ENCODE results near the gene PLXDC2. TPM values are rescaled to one million over a fixed set of nuclear protein-coding genes. Genes with fewer than 3 reads are reported as not detected.
"Not testable (repeated sequence)": the region's sequence is repeated elsewhere in the genome, so short reads cannot be mapped to it uniquely, and the experiment has no call there.

PLXDC2 gene
- polyA plus RNA-seq, 10 donors = 33.0 to 46.3 (median 38.7) TPM

GRCh38 chr10:20029523-20029922, 213.3 kb downstream of the PLXDC2 start:
- DNase-seq = no peak

GRCh38 chr10:20033476-20033875, 217.2 kb downstream of the PLXDC2 start:
- DNase-seq = no peak

- no peak for DNase-seq
Measured at GRCh38 chr10:20034732-20035131, 218.5 kb downstream of the PLXDC2 start.

- no peak for DNase-seq
Measured at GRCh38 chr10:20040012-20040411, 223.8 kb downstream of the PLXDC2 start.

- no peak for DNase-seq
Measured at GRCh38 chr10:20041931-20042330, 225.7 kb downstream of the PLXDC2 start.

- not testable (repeated sequence) for DNase-seq
Measured at GRCh38 chr10:20045100-20045499, 228.9 kb downstream of the PLXDC2 start.

GRCh38 chr10:20048161-20048560, 231.9 kb downstream of the PLXDC2 start:
- DNase-seq = no peak

GRCh38 chr10:20058135-20058534, 241.9 kb downstream of the PLXDC2 start:
- DNase-seq = no peak

- peak; percentile 16 to 61 (median 23) for DNase-seq
Measured at GRCh38 chr10:20059084-20059835, 243.0 kb downstream of the PLXDC2 start.

GRCh38 chr10:20065814-20066213, 249.6 kb downstream of the PLXDC2 start:
- no peak for DNase-seq

GRCh38 chr10:20073167-20073566, 256.9 kb downstream of the PLXDC2 start:
- DNase-seq = no peak

GRCh38 chr10:20075713-20076112, 259.5 kb downstream of the PLXDC2 start:
- DNase-seq = no peak

GRCh38 chr10:20084451-20084850, 268.2 kb downstream of the PLXDC2 start:
- DNase-seq = no peak

- DNase-seq = peak in 2 of 3 donors; percentile 26 to 73
Measured at GRCh38 chr10:20085115-20085514, 268.9 kb downstream of the PLXDC2 start.

- peak in 1 of 3 donors; percentile 60 for DNase-seq
Measured at GRCh38 chr10:20087353-20087752, 271.1 kb downstream of the PLXDC2 start.

GRCh38 chr10:20088061-20088701, 271.9 kb downstream of the PLXDC2 start:
- DNase-seq = peak; percentile 56 to 91 (median 78)

GRCh38 chr10:20089879-20090278, 273.6 kb downstream of the PLXDC2 start:
- DNase-seq = no peak

GRCh38 chr10:20090831-20091230, 274.6 kb downstream of the PLXDC2 start:
- no peak for DNase-seq

- no peak for DNase-seq
Measured at GRCh38 chr10:20091698-20092097, 275.5 kb downstream of the PLXDC2 start.

GRCh38 chr10:20093600-20093999, 277.4 kb downstream of the PLXDC2 start:
- no peak for DNase-seq

GRCh38 chr10:20094226-20094976, 278.2 kb downstream of the PLXDC2 start:
- DNase-seq = peak; percentile 41 to 82 (median 50)

- DNase-seq = peak; percentile 48 to 89 (median 78)
Measured at GRCh38 chr10:20100171-20100570, 283.9 kb downstream of the PLXDC2 start.

GRCh38 chr10:20105236-20105635, 289.0 kb downstream of the PLXDC2 start:
- DNase-seq = no peak
